HL-60 (cell line): Measurements from ENCODE around the gene LYRM2.

Experiments used
- GABPA ChIP-seq: IDR thresholded peaks from 2 replicates; pipeline ENCODE4 v1.6.1; 2012; ENCODE audit warnings: low read depth
- POLR2AphosphoS5 ChIP-seq: IDR thresholded peaks from 2 replicates; pipeline ENCODE4 v1.6.1; 2012; ENCODE audit warnings: low read depth
- REST ChIP-seq: IDR thresholded peaks from 2 replicates; pipeline ENCODE4 v1.6.1; 2012; ENCODE audit warnings: low read depth; ENCODE audit not compliant: insufficient replicate concordance
- TF ChIP-seq, protein P1 (sequence below): IDR thresholded peaks from one replicate; pipeline ENCODE4 v1.5.1; 2011; ENCODE audit warnings: low read length, control low read depth, inconsistent platforms; ENCODE audit not compliant: insufficient read depth

GRCh38 chr6:89527634-89528033 is 110.9 kb downstream of the LYRM2 start:
- no peak for TF ChIP-seq POLR2AphosphoS5
- TF ChIP-seq, protein P1, sequence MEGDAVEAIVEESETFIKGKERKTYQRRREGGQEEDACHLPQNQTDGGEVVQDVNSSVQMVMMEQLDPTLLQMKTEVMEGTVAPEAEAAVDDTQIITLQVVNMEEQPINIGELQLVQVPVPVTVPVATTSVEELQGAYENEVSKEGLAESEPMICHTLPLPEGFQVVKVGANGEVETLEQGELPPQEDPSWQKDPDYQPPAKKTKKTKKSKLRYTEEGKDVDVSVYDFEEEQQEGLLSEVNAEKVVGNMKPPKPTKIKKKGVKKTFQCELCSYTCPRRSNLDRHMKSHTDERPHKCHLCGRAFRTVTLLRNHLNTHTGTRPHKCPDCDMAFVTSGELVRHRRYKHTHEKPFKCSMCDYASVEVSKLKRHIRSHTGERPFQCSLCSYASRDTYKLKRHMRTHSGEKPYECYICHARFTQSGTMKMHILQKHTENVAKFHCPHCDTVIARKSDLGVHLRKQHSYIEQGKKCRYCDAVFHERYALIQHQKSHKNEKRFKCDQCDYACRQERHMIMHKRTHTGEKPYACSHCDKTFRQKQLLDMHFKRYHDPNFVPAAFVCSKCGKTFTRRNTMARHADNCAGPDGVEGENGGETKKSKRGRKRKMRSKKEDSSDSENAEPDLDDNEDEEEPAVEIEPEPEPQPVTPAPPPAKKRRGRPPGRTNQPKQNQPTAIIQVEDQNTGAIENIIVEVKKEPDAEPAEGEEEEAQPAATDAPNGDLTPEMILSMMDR = no peak
- TF ChIP-seq GABPA = no peak
- no peak for TF ChIP-seq REST
